PC-9 (cell line): ENCODE data around the gene SLC25A34. TPM values are rescaled to one million over a fixed set of nuclear protein-coding genes. Genes with fewer than 3 reads are reported as not detected.

Experiments
- BruUV-seq: library from RNA; stranded (reverse); fragments of 400-500 nt; replicated peaks from 2 replicates; lab custom pipeline; 2021; lab: Mats Ljungman, UMichigan
- CTCF ChIA-PET: fragments of 300-600 bp; sonication (Branson Sonifier 250); formaldehyde crosslinking; loops from one replicate; lab custom pipeline; 2022; ENCODE audit warnings: antibody characterized with exemption; lab: Charles Lee
- POLR2A ChIA-PET: fragments of 300-600 bp; sonication (Branson Sonifier 250); formaldehyde crosslinking; loops from one replicate; lab custom pipeline; 2022; ENCODE audit warnings: antibody characterized with exemption; ENCODE audit not compliant: unreplicated experiment; lab: Charles Lee
- DNase-seq, 2 experiments: peaks; one replicate each; pipeline versions ENCODE4 v3.0.0 to v3.0.0-alpha.2; 2015 to 2022; ENCODE audit warnings: mixed read lengths in 1 of 2
- H2AFZ ChIP-seq: fragments of 200-600 bp; sonication (generic); 2 replicates; pipeline ENCODE4 v1.8.1; 2017; ENCODE audit warnings: antibody characterized with exemption
- H3F3A ChIP-seq: fragments of 200-600 bp; sonication (generic); 2 replicates; pipeline ENCODE4 v1.8.1; 2017; ENCODE audit warnings: antibody characterized with exemption, mild to moderate bottlenecking, low read depth; ENCODE audit not compliant: insufficient read depth
- H3K27ac ChIP-seq: fragments of 200-600 bp; sonication (generic); 2 replicates; pipeline ENCODE4 v1.6.1; 2016; ENCODE audit warnings: mixed run types
- H3K27me3 ChIP-seq: fragments of 200-600 bp; sonication (generic); 2 replicates; pipeline ENCODE4 v1.6.1; 2016; ENCODE audit warnings: low read depth, mixed run types; ENCODE audit not compliant: insufficient read depth
- H3K36me3 ChIP-seq: fragments of 200-600 bp; sonication (generic); 2 replicates; pipeline ENCODE4 v1.6.1; 2016; ENCODE audit warnings: low read depth, mixed run types
- H3K4me1 ChIP-seq: fragments of 200-600 bp; sonication (generic); replicated peaks from 2 replicates; pipeline ENCODE4 v1.6.1; 2016; ENCODE audit warnings: mixed run types; ENCODE audit not compliant: insufficient read depth
- H3K4me2 ChIP-seq: fragments of 200-600 bp; sonication (generic); 2 replicates; pipeline ENCODE4 v1.6.1; 2017; ENCODE audit warnings: mixed run types
- H3K4me3 ChIP-seq: fragments of 200-600 bp; sonication (generic); 2 replicates; pipeline ENCODE4 v1.6.1; 2016; ENCODE audit warnings: mixed run types
- H3K79me2 ChIP-seq: fragments of 200-600 bp; sonication (generic); 2 replicates; pipeline ENCODE4 v1.6.1; 2017; ENCODE audit warnings: low read depth, mixed run types
- H3K9me2 ChIP-seq: fragments of 200-600 bp; sonication (generic); 2 replicates; pipeline ENCODE4 v1.8.1; 2017; ENCODE audit warnings: mild to moderate bottlenecking; ENCODE audit not compliant: insufficient read depth
- H3K9me3 ChIP-seq: fragments of 200-600 bp; sonication (generic); 2 replicates; pipeline ENCODE4 v1.8.1; 2016; ENCODE audit warnings: low read depth; ENCODE audit not compliant: insufficient read depth
- H4K20me1 ChIP-seq: fragments of 200-600 bp; sonication (generic); 2 replicates; pipeline ENCODE4 v1.8.1; 2017; ENCODE audit not compliant: insufficient read depth
- EZH2 ChIP-seq: fragments of 200-600 bp; sonication (generic); IDR thresholded peaks from 2 replicates; pipeline ENCODE4 v1.8.0; 2017; ENCODE audit warnings: antibody characterized with exemption, low read depth
- intact Hi-C: fragments of 100-400 bp; cut with micrococcal nuclease; formaldehyde crosslinking; loops from one replicate; pipeline ENCODE4 v1.10.0; 2022; ENCODE audit not compliant: unreplicated experiment
- total RNA-seq: library from RNA; stranded (reverse); gene quantifications from 2 replicates; pipeline ENCODE4 v1.2.3, GENCODE V29; 2021
- TF ChIP-seq, protein P1 (sequence below): fragments of 200-600 bp; sonication (generic); conservative IDR thresholded peaks from 2 replicates; pipeline ENCODE4 v1.6.1; 2017; ENCODE audit warnings: mixed run types, antibody characterized with exemption, mild to moderate bottlenecking, moderate library complexity

Gene SLC25A34
- total RNA-seq, 1 experiment from 2014 or later = 1.7 TPM

GRCh38 chr1:15727424-15727823 is 8.6 kb upstream of the SLC25A34 start:
- H3K9me2 ChIP-seq = no peaks in the 10 kb centered on the region
- no peak overlapping the region for H2AFZ ChIP-seq
- no peaks in the 10 kb centered on the region for H4K20me1 ChIP-seq
- no peaks in the 10 kb centered on the region for H3K79me2 ChIP-seq
- intact Hi-C loops = no loop called here
- H3K4me2 ChIP-seq = no peak overlapping the region
- no peak overlapping the region for H3K4me3 ChIP-seq
- ChIA-PET CTCF (no interaction called here), POLR2A (no interaction called here)
- TF ChIP-seq, protein P1, sequence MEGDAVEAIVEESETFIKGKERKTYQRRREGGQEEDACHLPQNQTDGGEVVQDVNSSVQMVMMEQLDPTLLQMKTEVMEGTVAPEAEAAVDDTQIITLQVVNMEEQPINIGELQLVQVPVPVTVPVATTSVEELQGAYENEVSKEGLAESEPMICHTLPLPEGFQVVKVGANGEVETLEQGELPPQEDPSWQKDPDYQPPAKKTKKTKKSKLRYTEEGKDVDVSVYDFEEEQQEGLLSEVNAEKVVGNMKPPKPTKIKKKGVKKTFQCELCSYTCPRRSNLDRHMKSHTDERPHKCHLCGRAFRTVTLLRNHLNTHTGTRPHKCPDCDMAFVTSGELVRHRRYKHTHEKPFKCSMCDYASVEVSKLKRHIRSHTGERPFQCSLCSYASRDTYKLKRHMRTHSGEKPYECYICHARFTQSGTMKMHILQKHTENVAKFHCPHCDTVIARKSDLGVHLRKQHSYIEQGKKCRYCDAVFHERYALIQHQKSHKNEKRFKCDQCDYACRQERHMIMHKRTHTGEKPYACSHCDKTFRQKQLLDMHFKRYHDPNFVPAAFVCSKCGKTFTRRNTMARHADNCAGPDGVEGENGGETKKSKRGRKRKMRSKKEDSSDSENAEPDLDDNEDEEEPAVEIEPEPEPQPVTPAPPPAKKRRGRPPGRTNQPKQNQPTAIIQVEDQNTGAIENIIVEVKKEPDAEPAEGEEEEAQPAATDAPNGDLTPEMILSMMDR = no peak
- TF ChIP-seq EZH2 = no peak
- H3K27ac ChIP-seq = no peak overlapping the region
- BruUV-seq = no TSS peak
- no peaks in the 10 kb centered on the region for H3K4me1 ChIP-seq
- DNase-seq = no peak
- no peaks in the 10 kb centered on the region for H3K27me3 ChIP-seq
- H3K36me3 ChIP-seq = no peaks in the 10 kb centered on the region
- no peaks in the 10 kb centered on the region for H3K9me3 ChIP-seq
- no peaks in the 10 kb centered on the region for H3F3A ChIP-seq

DNA sequence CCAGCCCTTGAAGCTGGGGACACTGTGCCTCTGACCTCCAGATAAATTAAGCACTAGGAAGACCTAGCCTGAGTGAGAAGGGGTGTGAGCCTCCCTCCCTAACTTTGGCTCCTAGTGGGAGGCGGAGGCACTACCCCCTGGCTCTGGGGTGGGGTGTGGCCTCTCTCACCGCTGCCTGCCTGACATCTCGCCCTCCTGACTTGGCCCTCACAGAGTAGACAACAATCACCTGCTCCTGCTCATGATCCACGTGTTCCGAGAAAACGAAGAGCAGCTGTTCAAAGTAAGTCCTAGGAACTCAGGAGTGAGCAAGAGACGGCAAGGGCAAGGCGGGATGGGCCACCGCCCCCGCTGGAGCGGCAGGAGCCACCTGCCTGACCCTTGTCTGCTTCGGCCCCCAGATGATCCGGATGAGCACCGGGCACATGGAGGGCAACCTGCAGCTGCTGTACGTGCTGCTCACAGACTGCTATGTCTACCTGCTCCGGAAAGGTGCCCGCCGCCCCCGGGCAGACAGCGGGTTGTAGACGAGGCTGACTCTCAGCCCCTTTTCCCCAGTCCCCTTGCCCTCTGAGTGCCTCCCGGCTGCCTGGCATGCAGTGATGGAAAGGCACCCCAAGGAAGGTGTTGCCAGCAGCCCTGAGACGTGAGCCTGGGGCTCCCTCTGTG is 8.1 kb upstream of the SLC25A34 start:
- no peak for DNase-seq
- no peaks in the 10 kb centered on the region for H3K36me3 ChIP-seq

DNA sequence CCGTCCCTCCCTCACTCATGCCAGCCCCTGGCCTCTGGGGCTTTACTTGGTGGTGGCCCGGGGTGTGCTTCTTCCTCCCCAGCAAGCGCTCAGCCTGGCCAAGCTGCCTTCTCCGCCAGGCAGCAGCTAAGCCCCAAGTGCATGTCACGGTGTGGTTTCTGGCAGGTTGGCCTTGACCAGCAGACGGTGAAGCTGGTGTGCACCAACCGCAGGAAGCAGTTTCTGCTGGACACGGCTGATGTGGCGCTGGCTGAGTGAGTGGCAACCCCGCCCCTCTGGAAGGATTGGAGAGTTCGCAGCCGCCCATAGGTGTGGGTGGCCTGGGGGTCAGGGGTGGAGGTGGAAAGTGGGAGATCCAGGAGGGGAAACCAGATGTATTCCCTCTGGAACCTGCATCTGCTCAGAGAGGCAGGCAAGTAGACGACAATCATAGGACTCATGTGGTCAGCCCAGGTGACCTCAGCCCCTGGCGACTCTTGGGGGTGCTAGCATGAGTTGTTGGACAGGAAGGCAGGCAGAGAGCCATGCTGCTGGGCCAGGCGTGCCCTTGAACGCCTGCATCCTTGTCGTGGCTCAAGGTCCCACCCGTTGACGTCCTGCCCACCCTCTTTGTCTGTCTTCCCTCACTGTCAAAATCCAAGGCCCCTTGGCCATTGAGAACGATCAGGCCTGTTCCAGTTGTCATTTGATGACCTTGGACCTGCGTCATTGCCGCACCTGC is 7.0 kb upstream of the SLC25A34 start:
- no peaks in the 10 kb centered on the region for H3K36me3 ChIP-seq
- POLR2A ChIA-PET = no interaction called here
- intact Hi-C loops = no loop called here

More for the DNA sequence above, 8.1 kb upstream of the SLC25A34 start:
- no peak for TF ChIP-seq EZH2
- TF ChIP-seq, protein P1 = no peak
- H4K20me1 ChIP-seq = no peaks in the 10 kb centered on the region
- no peaks in the 10 kb centered on the region for H3K4me1 ChIP-seq
- intact Hi-C loops = no loop called here
- H3K9me3 ChIP-seq = no peaks in the 10 kb centered on the region
- H3K4me3 ChIP-seq = no peak overlapping the region
- H3F3A ChIP-seq = no peaks in the 10 kb centered on the region
- H3K4me2 ChIP-seq = no peak overlapping the region
- H3K27me3 ChIP-seq = no peaks in the 10 kb centered on the region
- no TSS peak for BruUV-seq
- POLR2A ChIA-PET = no interaction called here
- H3K27ac ChIP-seq = no peak overlapping the region
- no peaks in the 10 kb centered on the region for H3K9me2 ChIP-seq
- CTCF ChIA-PET = no interaction called here
- H2AFZ ChIP-seq = no peak overlapping the region
- H3K79me2 ChIP-seq = no peaks in the 10 kb centered on the region

More for the DNA sequence above, 7.0 kb upstream of the SLC25A34 start:
- H4K20me1 ChIP-seq = no peaks in the 10 kb centered on the region
- TF ChIP-seq, protein P1 = no peak
- TF ChIP-seq EZH2 = no peak
- H3K9me3 ChIP-seq = no peaks in the 10 kb centered on the region
- no peaks in the 10 kb centered on the region for H3K9me2 ChIP-seq
- H3F3A ChIP-seq = no peaks in the 10 kb centered on the region
- no peaks in the 10 kb centered on the region for H3K79me2 ChIP-seq
- CTCF ChIA-PET = no interaction called here
- H2AFZ ChIP-seq = no peak overlapping the region
- no peak overlapping the region for H3K4me3 ChIP-seq
- H3K4me2 ChIP-seq = no peak overlapping the region
- H3K27ac ChIP-seq = no peak overlapping the region
- DNase-seq = no peak
- BruUV-seq = no TSS peak
- H3K27me3 ChIP-seq = no peaks in the 10 kb centered on the region
- no peaks in the 10 kb centered on the region for H3K4me1 ChIP-seq
